ENCODE data around the gene RASAL2. TPM values are rescaled to one million over a fixed set of nuclear protein-coding genes. Genes with fewer than 3 reads are reported as not detected.

The RASAL2 gene
- polyA plus RNA-seq, 2 of the 4 experiments (the other 2 are of a cell fraction) = 7.1 to 17.6 TPM

DNA sequence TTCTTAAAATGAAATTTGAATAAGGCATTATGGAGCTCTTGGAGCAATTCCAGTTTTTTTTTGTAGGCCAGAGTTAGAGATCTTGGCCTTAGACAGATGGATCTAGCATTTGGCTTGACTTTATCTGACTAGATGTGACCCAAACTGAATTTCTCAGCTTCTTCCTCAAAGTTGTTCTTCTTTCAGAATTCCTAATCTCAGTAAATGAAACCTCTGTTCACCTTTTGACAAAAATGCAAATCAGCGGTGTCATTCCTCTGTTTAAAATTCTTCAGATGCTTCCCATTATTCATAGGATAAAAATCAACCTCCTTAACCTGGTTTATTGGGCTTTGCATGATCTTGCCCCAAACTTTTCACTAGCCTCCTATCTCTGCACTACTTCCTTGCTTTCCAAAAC, 177.6 kb downstream of the RASAL2 start:
- WGBS (ENCODE audit: missing lambda C conversion rate) = 84% methylated on average over 1 of the region's 1 CpG
- DNase-seq (ENCODE audit: low read depth in 1 of 2, low spot score in 1 of 2) = no peak
- ChIA-PET CTCF (interaction anchor here (1.3 to 1.8 kb wide), 5 partner anchors 11 to 326 kb away, joined by 3 to 7 read pairs (median 4); no protein-coding TSS in a partner anchor), POLR2A (no interaction called here)
- no peak for ATAC-seq
- Histone ChIP-seq H3K4me2 (no peak overlapping the region), H3K4me1 (peaks cover 33% of the 10 kb centered on the region), H3K4me3 (no peak overlapping the region), H3K9me3 (no peaks in the 10 kb centered on the region), H3K27ac (0 out of 6 replicates have a peak overlapping the region, but pooled peaks of 1 of the 2 experiments have one; percentile 11)
- FAIRE-seq = no peak
- TF ChIP-seq RFX5 (IDR thresholded peaks at IDR 0.05) (no peak), POLR2A (IDR thresholded peaks at IDR 0.05; ENCODE audit: low read length) (no peak), BHLHE40 (IDR thresholded peaks at IDR 0.05; ENCODE audit: low read depth, low read length) (no peak), RNF2 (IDR thresholded peaks at IDR 0.05; ENCODE audit: borderline replicate concordance, low read depth) (no peak), PHF8 (IDR thresholded peaks at IDR 0.05; ENCODE audit: borderline replicate concordance, low read depth) (no peak), EHMT2 (IDR thresholded peaks at IDR 0.05; ENCODE audit: low read depth) (no peak), KDM1A (IDR thresholded peaks at IDR 0.05; ENCODE audit: low read depth) (no peak), CBX8 (IDR thresholded peaks at IDR 0.05) (no peak)
- TF ChIP-seq, protein P1, sequence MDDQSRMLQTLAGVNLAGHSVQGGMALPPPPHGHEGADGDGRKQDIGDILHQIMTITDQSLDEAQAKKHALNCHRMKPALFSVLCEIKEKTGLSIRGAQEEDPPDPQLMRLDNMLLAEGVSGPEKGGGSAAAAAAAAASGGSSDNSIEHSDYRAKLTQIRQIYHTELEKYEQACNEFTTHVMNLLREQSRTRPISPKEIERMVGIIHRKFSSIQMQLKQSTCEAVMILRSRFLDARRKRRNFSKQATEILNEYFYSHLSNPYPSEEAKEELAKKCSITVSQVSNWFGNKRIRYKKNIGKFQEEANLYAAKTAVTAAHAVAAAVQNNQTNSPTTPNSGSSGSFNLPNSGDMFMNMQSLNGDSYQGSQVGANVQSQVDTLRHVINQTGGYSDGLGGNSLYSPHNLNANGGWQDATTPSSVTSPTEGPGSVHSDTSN (IDR thresholded peaks at IDR 0.05) = no peak
- TF ChIP-seq, protein P2, sequence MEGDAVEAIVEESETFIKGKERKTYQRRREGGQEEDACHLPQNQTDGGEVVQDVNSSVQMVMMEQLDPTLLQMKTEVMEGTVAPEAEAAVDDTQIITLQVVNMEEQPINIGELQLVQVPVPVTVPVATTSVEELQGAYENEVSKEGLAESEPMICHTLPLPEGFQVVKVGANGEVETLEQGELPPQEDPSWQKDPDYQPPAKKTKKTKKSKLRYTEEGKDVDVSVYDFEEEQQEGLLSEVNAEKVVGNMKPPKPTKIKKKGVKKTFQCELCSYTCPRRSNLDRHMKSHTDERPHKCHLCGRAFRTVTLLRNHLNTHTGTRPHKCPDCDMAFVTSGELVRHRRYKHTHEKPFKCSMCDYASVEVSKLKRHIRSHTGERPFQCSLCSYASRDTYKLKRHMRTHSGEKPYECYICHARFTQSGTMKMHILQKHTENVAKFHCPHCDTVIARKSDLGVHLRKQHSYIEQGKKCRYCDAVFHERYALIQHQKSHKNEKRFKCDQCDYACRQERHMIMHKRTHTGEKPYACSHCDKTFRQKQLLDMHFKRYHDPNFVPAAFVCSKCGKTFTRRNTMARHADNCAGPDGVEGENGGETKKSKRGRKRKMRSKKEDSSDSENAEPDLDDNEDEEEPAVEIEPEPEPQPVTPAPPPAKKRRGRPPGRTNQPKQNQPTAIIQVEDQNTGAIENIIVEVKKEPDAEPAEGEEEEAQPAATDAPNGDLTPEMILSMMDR (IDR thresholded peaks at IDR 0.05) = no peak

DNA sequence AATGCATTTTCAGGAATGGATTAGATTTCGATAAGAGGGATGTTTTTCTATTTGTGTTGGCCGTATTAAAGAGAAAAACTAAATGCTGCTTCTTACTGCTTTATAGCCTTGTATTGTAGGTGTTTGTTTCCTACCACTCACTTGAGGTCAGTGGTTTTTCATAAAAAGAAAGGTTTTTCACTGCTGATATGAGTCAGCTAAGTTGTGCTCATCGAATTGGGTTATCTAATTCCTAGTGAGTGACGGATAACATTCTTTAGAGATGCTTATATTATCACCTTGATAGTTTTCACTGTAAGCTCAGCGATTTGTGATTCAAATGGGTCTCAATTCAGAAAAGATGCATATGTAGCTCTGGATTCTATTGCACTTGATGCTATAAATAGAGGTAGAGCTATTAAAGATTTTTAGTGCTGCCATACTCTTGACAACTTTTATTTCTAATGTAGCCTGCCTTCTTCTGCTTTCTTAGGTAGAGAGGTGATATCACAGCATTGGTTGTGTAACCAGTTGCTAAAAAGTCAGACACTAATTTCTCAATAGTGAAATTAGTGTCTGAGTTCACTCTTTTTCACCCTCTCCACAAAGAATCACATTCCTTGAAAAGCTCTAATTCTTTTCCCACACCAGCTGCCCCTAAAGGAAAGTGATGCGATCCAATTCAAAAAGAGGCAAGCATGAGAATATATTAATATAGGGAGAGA, 180.0 kb downstream of the RASAL2 start:
- ATAC-seq = no peak
- WGBS (ENCODE audit: missing lambda C conversion rate) = 79% methylated on average over 6 of the region's 6 CpGs
- peaks cover 14% of the 10 kb centered on the region; the same call in 2 of the 3 replicates for H3K4me1 ChIP-seq
- no peak overlapping the region for H3K4me3 ChIP-seq
- no peak overlapping the region for H3K4me2 ChIP-seq
- DNase-seq (ENCODE audit: low read depth in 1 of 2, low spot score in 1 of 2) = no peak
- H3K27ac ChIP-seq = peak overlapping the region in 1 of 2 experiments; percentile 22; a peak in 1 of 6 replicates
- no peak for FAIRE-seq
- H3K9me3 ChIP-seq = no peaks in the 10 kb centered on the region
- POLR2A ChIA-PET = interaction anchor here (1.2 kb wide), 1 partner anchor 180 kb away, joined by 7 read pairs; the partner anchor contains the start of gene RASAL2
- CTCF ChIA-PET = interaction anchor here (0.5 to 2.6 kb wide), 3 partner anchors 10 to 242 kb away, joined by 3 to 16 read pairs (median 3); no protein-coding TSS in a partner anchor
- no peak for TF ChIP-seq HOXB5 (CRISPR knock-in tag; IDR thresholded peaks at IDR 0.05)
- TF ChIP-seq MAFK (IDR thresholded peaks at IDR 0.05; ENCODE audit: partially characterized antibody) = peak; percentile 3
- no peak for TF ChIP-seq FOSL2 (IDR thresholded peaks at IDR 0.05)
- TF ChIP-seq FOSL2 (CRISPR knock-in tag; IDR thresholded peaks at IDR 0.05) = peak; percentile 15; the same call in 1 of the 2 replicates

DNA sequence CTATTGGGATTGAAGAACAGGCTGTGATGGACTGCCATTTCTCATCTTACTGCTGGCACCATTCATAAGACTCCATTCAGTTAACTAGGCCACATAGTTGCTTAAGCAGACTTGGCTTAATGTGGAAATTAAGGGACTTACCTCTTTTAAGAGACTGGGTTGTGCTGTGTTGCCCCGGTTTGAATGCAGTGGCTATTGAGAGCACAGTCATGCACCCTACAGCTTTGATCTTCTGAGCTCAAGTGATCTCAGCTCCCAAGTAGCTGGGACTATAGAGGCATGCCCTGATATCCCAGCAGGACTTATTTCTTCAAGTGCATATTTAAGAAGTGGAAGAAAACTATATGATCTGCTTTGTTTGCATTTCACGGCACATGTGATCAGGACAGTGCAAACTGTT, 181.1 kb downstream of the RASAL2 start:
- Histone ChIP-seq H3K4me3 (no peak overlapping the region), H3K4me1 (peaks cover 14% of the 10 kb centered on the region; the same call in 1 of the 3 replicates), H3K4me2 (no peak overlapping the region), H3K27ac (no peak overlapping the region), H3K9me3 (no peaks in the 10 kb centered on the region)
- ATAC-seq (peak in 1 of 2 experiments; percentile 60; a peak in 3 of 6 replicates), DNase-seq (ENCODE audit: low read depth in 1 of 2, low spot score in 1 of 2) (no peak), FAIRE-seq (peak; percentile 28)
- ChIA-PET CTCF (interaction anchor here (0.8 to 2.6 kb wide), 3 partner anchors 9 to 237 kb away, joined by 3 to 16 read pairs (median 7); no protein-coding TSS in a partner anchor), POLR2A (no interaction called here)
- WGBS (ENCODE audit: missing lambda C conversion rate) = 88% methylated on average over 2 of the region's 2 CpGs
- TF ChIP-seq, protein P3, sequence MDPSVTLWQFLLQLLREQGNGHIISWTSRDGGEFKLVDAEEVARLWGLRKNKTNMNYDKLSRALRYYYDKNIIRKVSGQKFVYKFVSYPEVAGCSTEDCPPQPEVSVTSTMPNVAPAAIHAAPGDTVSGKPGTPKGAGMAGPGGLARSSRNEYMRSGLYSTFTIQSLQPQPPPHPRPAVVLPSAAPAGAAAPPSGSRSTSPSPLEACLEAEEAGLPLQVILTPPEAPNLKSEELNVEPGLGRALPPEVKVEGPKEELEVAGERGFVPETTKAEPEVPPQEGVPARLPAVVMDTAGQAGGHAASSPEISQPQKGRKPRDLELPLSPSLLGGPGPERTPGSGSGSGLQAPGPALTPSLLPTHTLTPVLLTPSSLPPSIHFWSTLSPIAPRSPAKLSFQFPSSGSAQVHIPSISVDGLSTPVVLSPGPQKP (IDR thresholded peaks at IDR 0.05; ENCODE audit: low read depth, low read length) = no peak
- TF ChIP-seq CEBPB (IDR thresholded peaks at IDR 0.05) (no peak), MYC (IDR thresholded peaks at IDR 0.05; ENCODE audit: borderline replicate concordance, low read length) (no peak), EHF (CRISPR knock-in tag; IDR thresholded peaks at IDR 0.05) (no peak), JUN (IDR thresholded peaks at IDR 0.05) (no peak), POLR2AphosphoS2 (conservative IDR thresholded peaks at IDR 0.05; ENCODE audit: low read length) (no peak), HDAC2 (IDR thresholded peaks at IDR 0.05) (no peak), NR3C1 (IDR thresholded peaks at IDR 0.05) (no peak), PHF8 (IDR thresholded peaks at IDR 0.05; ENCODE audit: borderline replicate concordance, low read depth) (no peak), ZFP36 (IDR thresholded peaks at IDR 0.05; ENCODE audit: borderline replicate concordance, partially characterized antibody) (no peak), KDM5A (IDR thresholded peaks at IDR 0.05) (no peak), GATA3 (IDR thresholded peaks at IDR 0.05; ENCODE audit: borderline replicate concordance) (no peak), ESRRA (IDR thresholded peaks at IDR 0.05; ENCODE audit: borderline replicate concordance, low read length) (no peak)
- TF ChIP-seq, protein P1 (IDR thresholded peaks at IDR 0.05) = no peak
- TF ChIP-seq, protein P4, sequence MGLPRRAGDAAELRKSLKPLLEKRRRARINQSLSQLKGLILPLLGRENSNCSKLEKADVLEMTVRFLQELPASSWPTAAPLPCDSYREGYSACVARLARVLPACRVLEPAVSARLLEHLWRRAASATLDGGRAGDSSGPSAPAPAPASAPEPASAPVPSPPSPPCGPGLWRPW (IDR thresholded peaks at IDR 0.05) = no peak

All from A549 (cell line).